Body of pancreas (tissue), 4 donors: ENCODE data around the gene NOXO1. TPM values are rescaled to one million over a fixed set of nuclear protein-coding genes. Genes with fewer than 3 reads are reported as not detected.

Experiments
- ATAC-seq: fragments of 150-250 bp; one replicate; pipeline ENCODE4 v1.9.1; 2016
- DNase-seq, 4 donors: peaks; one replicate each; pipeline ENCODE4 v3.0.0-alpha.2; 2019
- H3K27ac ChIP-seq, 4 donors: fragments of 200-600 bp; sonication (generic); 1 replicate in 3 of 4; 2 replicates in 1 of 4; pipeline versions ENCODE4 v1.5.1 to v1.6.1; 2016 to 2019; ENCODE audit warnings: mild to moderate bottlenecking in 1 of 4, mixed read lengths in 1 of 4, moderate library complexity in 1 of 4
- H3K27me3 ChIP-seq, 2 donors: fragments of 200-600 bp; sonication (generic); one replicate each; pipeline ENCODE4 v1.6.0; 2016; ENCODE audit warnings: mild to moderate bottlenecking in 1 of 2
- H3K36me3 ChIP-seq, 2 donors: fragments of 200-600 bp; sonication (generic); replicated peaks in 1 of 2; 2 replicates each; pipeline ENCODE4 v1.5.1; 2016; ENCODE audit warnings: low read depth in 2 of 2; ENCODE audit not compliant: insufficient read depth in 1 of 2
- H3K4me1 ChIP-seq: fragments of 200-600 bp; sonication (generic); one replicate; pipeline ENCODE4 v1.6.0; 2016
- H3K4me3 ChIP-seq, 2 donors: fragments of 200-600 bp; sonication (generic); 1 replicate in 1 of 2; 2 replicates in 1 of 2; pipeline ENCODE4 v1.5.1; 2016 to 2019
- H3K9me3 ChIP-seq, 3 donors: fragments of 200-600 bp; sonication (generic); 1 replicate in 2 of 3; 2 replicates in 1 of 3; pipeline ENCODE4 v1.5.1; 2016
- POLR2A ChIP-seq, 3 donors: fragments of 450-650 bp; IDR thresholded peaks; one replicate each; pipeline ENCODE4 v1.6.1; 2016; ENCODE audit warnings: antibody characterized with exemption in 3 of 3, mild to moderate bottlenecking in 2 of 3
- WGBS, 2 donors: methylation state at CpG; one replicate each; pipeline ENCODE4 v1.1.5; 2017; 5-methylcytosine and 5-hydroxymethylcytosine counted together
- intact Hi-C: fragments of 100-400 bp; cut with DNase I; formaldehyde crosslinking; loops from one replicate; pipeline ENCODE4 v1.15.1; 2023
- total RNA-seq, 2 donors: library from RNA; depleted of rRNA; stranded (reverse); fragments of >200 nt; gene quantifications; one replicate each; pipeline ENCODE4 v1.1.0, GENCODE V29; 2016
- TF ChIP-seq, protein P1 (sequence below), 7 experiments: fragments of 450-650 bp in 4 of 7; fragments of 200-600 bp in 3 of 7; sonication (generic) in 3 of 7; IDR thresholded peaks; one replicate each; pipeline ENCODE4 v1.5.1; 2016 to 2019; ENCODE audit warnings: antibody characterized with exemption in 7 of 7

Gene NOXO1
- total RNA-seq, 2 donors from 2014 or later: not detected

DNA sequence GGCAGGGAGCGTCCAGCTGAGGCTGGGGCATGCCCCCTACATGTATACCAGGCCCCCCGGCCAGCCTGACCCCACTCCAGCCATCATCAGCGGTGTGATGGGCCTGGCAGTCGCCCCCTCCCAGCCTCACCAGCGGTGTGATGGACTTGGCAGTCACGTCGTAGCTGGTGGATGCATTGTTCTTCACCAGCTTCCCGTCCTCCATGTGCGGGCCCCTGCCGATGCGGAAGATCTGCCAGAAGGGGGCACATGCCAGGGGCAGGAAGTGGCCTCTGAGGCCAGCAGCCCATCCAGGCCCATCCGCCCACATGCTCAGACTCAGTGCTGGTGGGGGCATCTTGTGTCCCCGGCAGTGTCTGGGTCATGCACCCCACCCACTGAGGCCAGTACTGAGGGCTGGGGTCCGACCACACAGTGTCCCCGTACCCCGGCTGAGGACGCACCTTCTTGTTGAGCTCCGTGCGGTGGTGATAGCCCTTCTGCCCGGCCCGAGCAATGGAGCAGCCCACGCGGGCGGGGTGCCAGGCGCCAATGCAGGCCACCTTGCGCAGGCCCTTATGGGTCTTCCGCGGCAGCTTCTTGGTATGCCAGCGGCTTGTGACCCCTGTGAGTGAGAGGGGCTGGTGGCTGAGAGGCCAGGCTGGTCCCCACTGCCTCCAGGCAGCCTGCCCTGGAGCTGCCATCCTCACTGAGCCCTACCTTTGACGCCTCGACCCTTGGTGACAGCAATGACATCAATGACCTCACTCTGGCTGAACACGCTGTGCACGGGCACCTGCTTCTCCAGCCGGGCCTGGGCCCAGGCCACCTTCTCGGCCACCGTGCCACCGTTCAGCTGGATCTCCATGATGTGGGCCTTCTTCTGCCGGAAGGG is 34.5 kb downstream of the NOXO1 start:
- H3K4me3 ChIP-seq: no peak overlapping the region
- TF ChIP-seq POLR2A (IDR thresholded peaks at IDR 0.05): no peak
- TF ChIP-seq, protein P1, sequence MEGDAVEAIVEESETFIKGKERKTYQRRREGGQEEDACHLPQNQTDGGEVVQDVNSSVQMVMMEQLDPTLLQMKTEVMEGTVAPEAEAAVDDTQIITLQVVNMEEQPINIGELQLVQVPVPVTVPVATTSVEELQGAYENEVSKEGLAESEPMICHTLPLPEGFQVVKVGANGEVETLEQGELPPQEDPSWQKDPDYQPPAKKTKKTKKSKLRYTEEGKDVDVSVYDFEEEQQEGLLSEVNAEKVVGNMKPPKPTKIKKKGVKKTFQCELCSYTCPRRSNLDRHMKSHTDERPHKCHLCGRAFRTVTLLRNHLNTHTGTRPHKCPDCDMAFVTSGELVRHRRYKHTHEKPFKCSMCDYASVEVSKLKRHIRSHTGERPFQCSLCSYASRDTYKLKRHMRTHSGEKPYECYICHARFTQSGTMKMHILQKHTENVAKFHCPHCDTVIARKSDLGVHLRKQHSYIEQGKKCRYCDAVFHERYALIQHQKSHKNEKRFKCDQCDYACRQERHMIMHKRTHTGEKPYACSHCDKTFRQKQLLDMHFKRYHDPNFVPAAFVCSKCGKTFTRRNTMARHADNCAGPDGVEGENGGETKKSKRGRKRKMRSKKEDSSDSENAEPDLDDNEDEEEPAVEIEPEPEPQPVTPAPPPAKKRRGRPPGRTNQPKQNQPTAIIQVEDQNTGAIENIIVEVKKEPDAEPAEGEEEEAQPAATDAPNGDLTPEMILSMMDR (IDR thresholded peaks at IDR 0.05): no peak
- H3K36me3 ChIP-seq: no peaks in the 10 kb centered on the region
- H3K4me1 ChIP-seq: peaks cover 16% of the 10 kb centered on the region
- intact Hi-C loops: no loop called here
- DNase-seq (no peak), ATAC-seq (no peak)
- H3K9me3 ChIP-seq: no peaks in the 10 kb centered on the region
- WGBS, 2 donors: 85 to 94% methylated on average over 13 to 38 of the region's 38 CpGs
- H3K27ac ChIP-seq: no peak overlapping the region
- H3K27me3 ChIP-seq: no peaks in the 10 kb centered on the region

DNA sequence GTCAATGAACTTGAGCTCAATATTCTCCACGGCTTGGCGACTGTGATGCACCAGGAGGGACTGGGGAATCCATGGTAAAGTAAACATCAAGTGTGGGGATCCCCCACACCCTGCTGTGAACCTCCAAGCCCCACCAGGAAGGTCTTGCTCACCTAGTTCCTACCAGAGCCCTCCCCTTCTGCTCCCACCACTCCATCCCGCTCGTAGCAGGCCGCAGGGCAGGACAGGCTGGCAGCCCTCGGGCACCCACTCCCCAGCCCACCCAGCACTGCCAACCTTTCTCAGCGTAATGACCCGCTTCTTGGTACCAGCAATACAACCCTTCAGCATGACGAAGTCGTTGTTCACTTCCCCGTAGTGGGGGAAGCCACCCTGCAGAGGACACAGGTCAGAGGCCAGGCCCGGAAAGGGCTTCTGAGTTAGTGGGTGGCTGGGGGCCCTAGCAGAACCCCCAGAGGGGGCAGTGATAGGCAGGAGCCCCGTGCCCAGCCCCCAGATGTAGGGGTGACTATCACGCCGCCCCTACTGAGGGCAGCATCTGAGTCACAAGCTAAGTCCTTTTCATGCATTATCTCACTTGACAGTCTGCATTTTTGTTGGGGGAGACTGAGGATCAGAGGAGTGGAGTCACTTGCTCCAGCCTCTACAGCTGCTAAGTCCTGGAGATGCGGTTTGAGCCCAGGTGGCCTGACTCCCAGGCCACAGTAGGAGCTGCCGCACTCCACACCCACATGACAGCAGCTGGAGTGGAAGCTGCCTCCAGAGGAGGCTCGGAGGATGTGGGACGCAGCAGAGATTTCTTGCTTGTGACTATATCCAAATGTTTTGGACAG is 35.5 kb downstream of the NOXO1 start:
- no peaks in the 10 kb centered on the region for H3K27me3 ChIP-seq
- no peak overlapping the region for H3K27ac ChIP-seq
- DNase-seq (peak in 1 of 4 donors; percentile 47), ATAC-seq (no peak)
- peaks cover 18% of the 10 kb centered on the region for H3K4me1 ChIP-seq
- no peak overlapping the region for H3K4me3 ChIP-seq
- H3K36me3 ChIP-seq: no peaks in the 10 kb centered on the region
- intact Hi-C loops: no loop called here
- 79 to 82% methylated on average over 19 of the region's 19 CpGs for WGBS, 2 donors
- TF ChIP-seq POLR2A (IDR thresholded peaks at IDR 0.05): no peak
- TF ChIP-seq, protein P1 (IDR thresholded peaks at IDR 0.05): no peak
- no peaks in the 10 kb centered on the region for H3K9me3 ChIP-seq

DNA sequence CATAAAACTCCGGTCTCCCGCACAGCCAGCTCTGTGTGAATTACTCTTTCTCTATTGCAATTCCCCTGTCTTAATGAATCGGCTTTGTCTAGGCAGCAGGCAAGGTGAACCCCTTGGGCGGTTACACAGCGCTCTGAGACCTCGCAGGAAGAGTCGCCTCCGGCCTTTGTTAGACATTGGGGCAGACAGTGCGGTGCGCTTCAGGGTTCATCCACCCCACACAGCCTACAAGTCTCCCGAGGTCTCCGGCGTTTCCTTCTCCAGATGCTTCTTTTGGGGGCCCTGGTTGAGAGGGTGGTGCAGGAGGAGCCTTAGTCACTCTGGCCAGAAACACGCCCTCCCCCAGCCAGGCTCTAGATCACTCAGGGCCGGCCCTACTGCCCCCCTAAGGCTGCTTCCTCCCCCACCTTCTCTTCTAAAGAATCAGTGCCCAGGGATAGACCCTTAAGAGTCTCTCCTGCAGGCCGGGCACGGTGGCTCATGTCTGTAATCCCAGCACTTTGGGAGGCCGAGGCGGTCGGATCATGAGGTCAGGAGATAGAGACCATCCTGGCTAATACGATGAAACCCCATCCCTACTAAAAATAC is 36.6 kb downstream of the NOXO1 start:
- Histone ChIP-seq H3K27me3 (no peaks in the 10 kb centered on the region), H3K27ac (no peak overlapping the region), H3K36me3 (no peaks in the 10 kb centered on the region), H3K4me3 (no peak overlapping the region), H3K4me1 (peaks cover 28% of the 10 kb centered on the region), H3K9me3 (no peaks in the 10 kb centered on the region)
- intact Hi-C loops: no loop called here
- no peak for DNase-seq
- no peak for TF ChIP-seq POLR2A (IDR thresholded peaks at IDR 0.05)
- TF ChIP-seq, protein P1 (IDR thresholded peaks at IDR 0.05): no peak
- ATAC-seq: no peak
- 90 to 94% methylated on average over 16 to 21 of the region's 21 CpGs for WGBS, 2 donors

DNA sequence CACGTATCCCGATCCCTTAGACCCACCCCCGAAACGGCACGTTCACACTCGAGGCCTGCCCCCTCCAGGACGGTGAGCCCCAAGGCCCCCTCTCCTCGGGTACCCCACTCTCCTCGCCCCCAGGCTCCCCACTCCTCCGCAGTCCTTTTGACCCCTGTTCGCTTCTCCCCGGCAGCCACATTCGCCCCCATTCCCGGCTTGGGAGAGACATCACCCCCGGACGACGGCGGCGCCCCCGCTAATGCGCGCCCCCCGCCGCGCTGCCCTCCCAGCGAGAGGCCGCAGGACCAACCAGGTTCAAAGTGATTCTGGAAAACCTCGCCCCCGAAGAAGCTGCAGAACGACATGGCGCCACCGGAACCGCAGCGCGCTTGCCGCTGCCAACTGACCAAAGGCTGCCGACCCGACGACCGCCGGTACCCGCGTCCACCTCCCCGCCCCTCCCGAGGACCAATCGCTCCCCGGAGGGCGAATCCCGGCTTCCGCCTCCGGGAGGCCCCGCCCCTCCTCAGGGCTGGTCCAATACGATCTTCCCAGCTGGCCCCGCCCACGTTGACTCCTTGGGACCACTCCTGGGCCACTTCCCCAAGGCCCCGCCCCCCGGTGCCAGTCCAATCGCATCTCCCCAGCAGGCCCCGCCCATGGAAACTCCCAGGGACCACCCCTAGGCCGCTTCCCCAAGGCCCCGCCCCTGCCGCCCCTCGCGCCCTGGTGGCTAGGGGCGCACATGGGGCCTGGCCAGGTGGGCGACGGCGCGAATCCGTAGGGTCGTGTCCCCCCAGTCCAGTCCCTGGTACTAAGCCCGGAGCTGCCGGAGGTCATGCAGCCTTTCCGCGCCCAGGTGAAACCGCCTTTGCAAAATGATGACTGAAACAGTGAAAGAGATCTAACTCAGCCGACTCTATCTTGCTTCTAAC is 38.2 kb downstream of the NOXO1 start, which contains the start of gene MSRB1:
Gene MSRB1, minus strand, starts transcription at position 390 of the 917 bp plus-strand sequence. Its CDS starts 43 bp downstream, at position 347.
- no peaks in the 10 kb centered on the region for H3K9me3 ChIP-seq
- DNase-seq (peak; percentile 100), ATAC-seq (peak; percentile 81)
- H3K27ac ChIP-seq: peak within 1 kb of the TSS; percentile 81 to 95 (median 94)
- TF ChIP-seq POLR2A (IDR thresholded peaks at IDR 0.05): peak; percentile 99
- TF ChIP-seq, protein P1 (IDR thresholded peaks at IDR 0.05): peak in 3 of 7 experiments; percentile 4 to 18 (median 8)
- intact Hi-C loops: no loop called here
- peaks cover 44% of the 10 kb centered on the region for H3K4me1 ChIP-seq
- H3K27me3 ChIP-seq: no peaks in the 10 kb centered on the region
- WGBS, 2 donors: 1% methylated on average over 25 to 55 of the region's 77 CpGs
- peaks cover 4 to 6% of the 10 kb centered on the region in 2 donors for H3K36me3 ChIP-seq
- H3K4me3 ChIP-seq: peak within 1 kb of the TSS; percentile 63 to 65
